ENCODE results near the gene ARHGEF37. TPM values are rescaled to one million over a fixed set of nuclear protein-coding genes. Genes with fewer than 3 reads are reported as not detected.

ARHGEF37 gene
- total RNA-seq, 1 experiment from 2014 or later: 0.64 TPM

GRCh38 chr5:149664083-149664482 lies 82.8 kb downstream of the ARHGEF37 start:
- POLR2A ChIA-PET (ENCODE audit: low non-redundant PET): no interaction called here
- CTCF ChIA-PET: no interaction called here
- DNase-seq (ENCODE audit: low spot score): no peak
- Histone ChIP-seq H3K4me1 (ENCODE audit: insufficient read depth, low read length, poor library complexity, severe bottlenecking) (peaks cover 4% of the 10 kb centered on the region), H3K27me3 (replicated peaks; ENCODE audit: insufficient read depth, low read depth, low read length, poor library complexity) (no peaks in the 10 kb centered on the region), H3K4me3 (ENCODE audit: low read depth, low read length, poor library complexity, severe bottlenecking) (no peak overlapping the region), H3K36me3 (ENCODE audit: insufficient read depth, low read length, poor library complexity, severe bottlenecking) (no peaks in the 10 kb centered on the region), H3K27ac (ENCODE audit: low read depth, low read length, poor library complexity, severe bottlenecking) (no peak overlapping the region), H3K9me3 (ENCODE audit: low read depth, low read length, poor library complexity, severe bottlenecking) (peaks cover 8% of the 10 kb centered on the region)
- TF ChIP-seq EZH2 (IDR thresholded peaks at IDR 0.05; ENCODE audit: borderline replicate concordance, low read depth, low read length, poor library complexity, severe bottlenecking) (no peak), CTCF (conservative IDR thresholded peaks at IDR 0.05; ENCODE audit: low read depth, low read length) (no peak)
- intact Hi-C loops (cut with micrococcal nuclease; ENCODE audit: unreplicated experiment): no loop called here
- BruUV-seq (replicated peaks): no TSS peak

GRCh38 chr5:149664666-149665415 lies 83.5 kb downstream of the ARHGEF37 start:
- no peak overlapping the region for H3K27ac ChIP-seq (ENCODE audit: low read depth, low read length, poor library complexity, severe bottlenecking)
- peaks cover 8% of the 10 kb centered on the region for H3K9me3 ChIP-seq (ENCODE audit: low read depth, low read length, poor library complexity, severe bottlenecking)
- no peaks in the 10 kb centered on the region for H3K36me3 ChIP-seq (ENCODE audit: insufficient read depth, low read length, poor library complexity, severe bottlenecking)
- BruUV-seq (replicated peaks): no TSS peak
- no peak overlapping the region for H3K4me3 ChIP-seq (ENCODE audit: low read depth, low read length, poor library complexity, severe bottlenecking)
- peaks cover 4% of the 10 kb centered on the region for H3K4me1 ChIP-seq (ENCODE audit: insufficient read depth, low read length, poor library complexity, severe bottlenecking)
- CTCF ChIA-PET: no interaction called here
- intact Hi-C loops (cut with micrococcal nuclease; ENCODE audit: unreplicated experiment): no loop called here
- TF ChIP-seq EZH2 (IDR thresholded peaks at IDR 0.05; ENCODE audit: borderline replicate concordance, low read depth, low read length, poor library complexity, severe bottlenecking) (no peak), CTCF (conservative IDR thresholded peaks at IDR 0.05; ENCODE audit: low read depth, low read length) (no peak)
- POLR2A ChIA-PET (ENCODE audit: low non-redundant PET): no interaction called here
- H3K27me3 ChIP-seq (replicated peaks; ENCODE audit: insufficient read depth, low read depth, low read length, poor library complexity): no peaks in the 10 kb centered on the region
- DNase-seq (ENCODE audit: low spot score): no peak

- ChIA-PET CTCF (interaction anchor here (2.6 kb wide), 1 partner anchor 163 kb away, joined by 18 read pairs; no protein-coding TSS in a partner anchor), POLR2A (ENCODE audit: low non-redundant PET) (no interaction called here)
- no peaks in the 10 kb centered on the region for H3K36me3 ChIP-seq (ENCODE audit: insufficient read depth, low read length, poor library complexity, severe bottlenecking)
- no peak overlapping the region for H3K4me3 ChIP-seq (ENCODE audit: low read depth, low read length, poor library complexity, severe bottlenecking)
- no peak for DNase-seq (ENCODE audit: low spot score)
- H3K27me3 ChIP-seq (replicated peaks; ENCODE audit: insufficient read depth, low read depth, low read length, poor library complexity): no peaks in the 10 kb centered on the region
- intact Hi-C loops (cut with micrococcal nuclease; ENCODE audit: unreplicated experiment): no loop called here
- peaks cover 8% of the 10 kb centered on the region for H3K9me3 ChIP-seq (ENCODE audit: low read depth, low read length, poor library complexity, severe bottlenecking)
- TF ChIP-seq CTCF (conservative IDR thresholded peaks at IDR 0.05; ENCODE audit: low read depth, low read length) (no peak), EZH2 (IDR thresholded peaks at IDR 0.05; ENCODE audit: borderline replicate concordance, low read depth, low read length, poor library complexity, severe bottlenecking) (no peak)
- no TSS peak for BruUV-seq (replicated peaks)
- peaks cover 4% of the 10 kb centered on the region for H3K4me1 ChIP-seq (ENCODE audit: insufficient read depth, low read length, poor library complexity, severe bottlenecking)
- H3K27ac ChIP-seq (ENCODE audit: low read depth, low read length, poor library complexity, severe bottlenecking): no peak overlapping the region
Observed at GRCh38 chr5:149665416-149666175, 84.3 kb downstream of the ARHGEF37 start.

Measured in A673 (cell line).